Endothelial cell of umbilical vein (primary cell): ENCODE measurements around the gene MYCBP2. TPM values are rescaled to one million over a fixed set of nuclear protein-coding genes. Genes with fewer than 3 reads are reported as not detected.

Experiments used
- BruUV-seq: library from RNA; stranded (reverse); fragments of 400-500 nt; replicated peaks from 2 replicates; lab custom pipeline; 2021; lab: Mats Ljungman, UMichigan
- CTCF ChIA-PET: fragments of 300-600, 350-600 bp; sonication (Branson Sonifier 250); formaldehyde crosslinking; loops from one replicate; lab custom pipeline; 2021; ENCODE audit warnings: antibody characterized with exemption, inconsistent platforms; lab: Charles Lee
- POLR2A ChIA-PET: fragments of 300-600, 350-600 bp; sonication (Branson Sonifier 250); formaldehyde crosslinking; loops from one replicate; lab custom pipeline; 2021; ENCODE audit warnings: antibody characterized with exemption, inconsistent platforms; lab: Charles Lee
- DNase-seq: peaks from one replicate; pipeline ENCODE4 v3.0.0-alpha.2; 2011; ENCODE audit warnings: low read depth, low spot score
- FAIRE-seq: peaks from 2 replicates; lab custom pipeline; 2011; peaks lifted over from hg19 to GRCh38; lab: Jason Lieb, UNC
- H2AFZ ChIP-seq: 2 replicates; pipeline ENCODE4 v1.6.0; 2012; ENCODE audit warnings: low read depth, low read length, control low read depth, inconsistent platforms
- H3K27ac ChIP-seq: 2 replicates; pipeline ENCODE4 v1.5.1; 2011; ENCODE audit warnings: low read depth, mild to moderate bottlenecking, control low read depth, low read length, moderate library complexity; ENCODE audit not compliant: insufficient read depth
- H3K27me3 ChIP-seq, 2 experiments: 2 replicates each; pipeline versions ENCODE4 v1.6.0 to v1.6.1; 2011; ENCODE audit warnings: low read length in 2 of 2, mixed read lengths in 1 of 2; ENCODE audit not compliant: control insufficient read depth in 2 of 2, insufficient read depth in 2 of 2
- H3K36me3 ChIP-seq, 2 experiments: 2 replicates in 1 of 2; 3 replicates in 1 of 2; pipeline ENCODE4 v1.5.1; 2011; ENCODE audit warnings: low read length in 2 of 2, mild to moderate bottlenecking in 1 of 2, moderate library complexity in 1 of 2; ENCODE audit not compliant: control insufficient read depth in 2 of 2, insufficient read depth in 2 of 2; ENCODE audit errors: extremely low read depth in 1 of 2
- H3K4me1 ChIP-seq: 3 replicates; pipeline ENCODE4 v1.5.1; 2011; ENCODE audit warnings: mild to moderate bottlenecking, low read length; ENCODE audit not compliant: control insufficient read depth, insufficient read depth; ENCODE audit errors: extremely low read depth
- H3K4me2 ChIP-seq: 2 replicates; pipeline ENCODE4 v1.6.1; 2011; ENCODE audit warnings: low read length, control low read depth, mixed read lengths; ENCODE audit not compliant: insufficient read depth
- H3K4me3 ChIP-seq, 3 experiments: fragments of 200-600 bp in 1 of 3; sonication (generic), shearing (Covaris generic) in 1 of 3; replicated peaks in 1 of 3; 2 replicates each; pipeline ENCODE4 v1.5.1; 2011 to 2016; ENCODE audit warnings: control low read depth in 3 of 3, low read length in 3 of 3, mild to moderate bottlenecking in 2 of 3, inconsistent platforms in 1 of 3, low read depth in 1 of 3, moderate library complexity in 1 of 3; ENCODE audit not compliant: insufficient read depth in 1 of 3
- H3K79me2 ChIP-seq: 2 replicates; pipeline ENCODE4 v1.6.0; 2012; ENCODE audit warnings: low read length, inconsistent platforms; ENCODE audit not compliant: control insufficient read depth, insufficient read depth
- H3K9ac ChIP-seq: replicated peaks from 2 replicates; pipeline ENCODE3; 2011; ENCODE audit warnings: low read length, control low read depth; ENCODE audit not compliant: insufficient read depth; ENCODE audit errors: extremely low read depth
- H3K9me1 ChIP-seq: replicated peaks from 3 replicates; pipeline ENCODE4 v1.6.0; 2011; ENCODE audit warnings: mild to moderate bottlenecking, low read length; ENCODE audit not compliant: control insufficient read depth, insufficient read depth; ENCODE audit errors: extremely low read depth
- H3K9me3 ChIP-seq: replicated peaks from 2 replicates; pipeline ENCODE4 v1.5.1; 2012; ENCODE audit warnings: low read length, inconsistent platforms; ENCODE audit not compliant: control insufficient read depth, insufficient read depth
- H4K20me1 ChIP-seq: replicated peaks from 2 replicates; pipeline ENCODE3; 2011; ENCODE audit warnings: mild to moderate bottlenecking, low read length; ENCODE audit not compliant: control insufficient read depth, insufficient read depth; ENCODE audit errors: extremely low read depth
- CTCF ChIP-seq, 2 donors: IDR thresholded peaks; 1 replicate in 1 of 2; 2 replicates in 1 of 2; pipeline ENCODE4 v1.5.1; 2011; ENCODE audit warnings: low read length in 2 of 2, mild to moderate bottlenecking in 2 of 2, moderate library complexity in 2 of 2, control low read depth in 1 of 2, inconsistent platforms in 1 of 2, low read depth in 1 of 2; ENCODE audit not compliant: insufficient read depth in 1 of 2; ENCODE audit errors: extremely low read depth in 1 of 2
- EZH2 ChIP-seq: IDR thresholded peaks from 2 replicates; pipeline ENCODE4 v1.6.1; 2012; ENCODE audit warnings: borderline replicate concordance, low read depth, mild to moderate bottlenecking, moderate library complexity, low read length, inconsistent platforms; ENCODE audit not compliant: severe bottlenecking
- FOS ChIP-seq: IDR thresholded peaks from 2 replicates; pipeline ENCODE4 v1.6.1; 2011; ENCODE audit warnings: mild to moderate bottlenecking, low read length, moderate library complexity, borderline replicate concordance; ENCODE audit not compliant: insufficient read depth
- GATA2 ChIP-seq: IDR thresholded peaks from 2 replicates; pipeline ENCODE4 v1.7.0; 2011; ENCODE audit warnings: low read depth, mild to moderate bottlenecking, moderate library complexity, mixed read lengths, low read length; ENCODE audit not compliant: insufficient read length, insufficient read depth
- JUN ChIP-seq: IDR thresholded peaks from 2 replicates; pipeline ENCODE4 v1.6.1; 2011; ENCODE audit warnings: borderline replicate concordance, low read depth; ENCODE audit not compliant: insufficient read length, insufficient read depth
- MAX ChIP-seq: IDR thresholded peaks from 2 replicates; pipeline ENCODE4 v1.6.1; 2011; ENCODE audit not compliant: insufficient read depth, insufficient read length
- MYC ChIP-seq: IDR thresholded peaks from one replicate; pipeline ENCODE4 v1.6.1; 2011; ENCODE audit warnings: mild to moderate bottlenecking, low read depth, low read length
- POLR2A ChIP-seq: IDR thresholded peaks from 2 replicates; pipeline ENCODE4 v1.6.1; 2012; ENCODE audit warnings: low read depth, mild to moderate bottlenecking, control low read depth, low read length
- POLR2AphosphoS5 ChIP-seq: IDR thresholded peaks from 2 replicates; pipeline ENCODE4 v1.6.1; 2012; ENCODE audit warnings: low read depth, mild to moderate bottlenecking, control low read depth, low read length, moderate library complexity; ENCODE audit not compliant: insufficient read depth
- dilution Hi-C: fragments of 300-500 bp; cut with MboI; formaldehyde crosslinking; loops from one replicate; pipeline ENCODE4 v1.15.0; 2019; ENCODE audit warnings: low sequenced_read_pairs; ENCODE audit not compliant: extremely low pct_ligation_motif_present
- intact Hi-C: fragments of 100-400 bp; cut with micrococcal nuclease; formaldehyde crosslinking; loops from one replicate; pipeline ENCODE4 v1.10.0; 2022
- polyA plus RNA-seq, 4 experiments: library from polyadenylated mRNA; depleted of rRNA in 3 of 4; stranded (reverse) in 3 of 4; unstranded in 1 of 4; fragments of >200 nt; gene quantifications; 2 replicates each; pipeline versions ENCODE4 v1.2.1 to v1.2.3, GENCODE V29; 2011 to 2012; ENCODE audit warnings: missing spikeins in 1 of 4
- total RNA-seq: library from RNA; stranded (reverse); gene quantifications from 2 replicates; pipeline ENCODE4 v1.2.3, GENCODE V29; 2021

The MYCBP2 gene
- total and polyA plus RNA-seq, 2 donors (not counting 3 experiments of a cell fraction or from before 2014, with no cell fraction given): 30.5 to 89.8 TPM

- no peaks in the 10 kb centered on the region for H3K9me1 ChIP-seq
- CTCF ChIA-PET: no interaction called here
- H3K4me3 ChIP-seq: no peak overlapping the region
- no peak overlapping the region for H3K4me2 ChIP-seq
- dilution Hi-C loops: no loop called here
- intact Hi-C loops: no loop called here
- TF ChIP-seq POLR2A (no peak), GATA2 (no peak), MAX (no peak), FOS (no peak), JUN (no peak), MYC (no peak), POLR2AphosphoS5 (no peak), CTCF (IDR thresholded peaks at IDR 0.05; ENCODE audit: extremely low read depth in 1 of 2, insufficient read depth in 1 of 2, low read depth in 1 of 2, low read length in 2 of 2) (no peak), EZH2 (no peak)
- BruUV-seq: no TSS peak
- H3K4me1 ChIP-seq: no peaks in the 10 kb centered on the region
- no peak overlapping the region for H2AFZ ChIP-seq
- DNase-seq (peak; percentile 6), FAIRE-seq (no peak)
- no peaks in the 10 kb centered on the region for H4K20me1 ChIP-seq
- no peak overlapping the region for H3K9ac ChIP-seq
- H3K27me3 ChIP-seq: no peaks in the 10 kb centered on the region
- no peaks in the 10 kb centered on the region for H3K9me3 ChIP-seq
- H3K79me2 ChIP-seq: no peaks in the 10 kb centered on the region
- H3K36me3 ChIP-seq: peaks cover 2% of the 10 kb centered on the region in 2 experiments
- POLR2A ChIA-PET: no interaction called here
- no peak overlapping the region for H3K27ac ChIP-seq
Observed at GRCh38 chr13:77239312-77239711, 87.6 kb downstream of the MYCBP2 start.
